Lower leg skin (tissue), 3 donors: ENCODE data around the gene C11orf86.

Source experiments
- CTCF ChIP-seq, 3 donors: fragments of 450-650 bp; IDR thresholded peaks; one replicate each; pipeline ENCODE4 v1.5.1; 2016; ENCODE audit warnings: antibody characterized with exemption in 3 of 3, mild to moderate bottlenecking in 3 of 3, moderate library complexity in 2 of 3
- POLR2A ChIP-seq, 2 donors: fragments of 450-650 bp; IDR thresholded peaks; one replicate each; pipeline ENCODE4 v1.6.1; 2016 to 2017; ENCODE audit warnings: antibody characterized with exemption in 2 of 2, mild to moderate bottlenecking in 1 of 2, moderate library complexity in 1 of 2

- TF ChIP-seq CTCF (IDR thresholded peaks at IDR 0.05) (no peak), POLR2A (IDR thresholded peaks at IDR 0.05) (no peak)
Measured at GRCh38 chr11:66951135-66951534, 24.0 kb upstream of the C11orf86 start.
